ENCODE measurements around the gene CEP89.
A peak's percentile ranks its signal among the peaks of the same experiment; 100 is the strongest.
"Not testable (repeated sequence)": the region's sequence is repeated elsewhere in the genome, so short reads cannot be mapped to it uniquely, and the experiment has no call there.

Gene CEP89

DNA sequence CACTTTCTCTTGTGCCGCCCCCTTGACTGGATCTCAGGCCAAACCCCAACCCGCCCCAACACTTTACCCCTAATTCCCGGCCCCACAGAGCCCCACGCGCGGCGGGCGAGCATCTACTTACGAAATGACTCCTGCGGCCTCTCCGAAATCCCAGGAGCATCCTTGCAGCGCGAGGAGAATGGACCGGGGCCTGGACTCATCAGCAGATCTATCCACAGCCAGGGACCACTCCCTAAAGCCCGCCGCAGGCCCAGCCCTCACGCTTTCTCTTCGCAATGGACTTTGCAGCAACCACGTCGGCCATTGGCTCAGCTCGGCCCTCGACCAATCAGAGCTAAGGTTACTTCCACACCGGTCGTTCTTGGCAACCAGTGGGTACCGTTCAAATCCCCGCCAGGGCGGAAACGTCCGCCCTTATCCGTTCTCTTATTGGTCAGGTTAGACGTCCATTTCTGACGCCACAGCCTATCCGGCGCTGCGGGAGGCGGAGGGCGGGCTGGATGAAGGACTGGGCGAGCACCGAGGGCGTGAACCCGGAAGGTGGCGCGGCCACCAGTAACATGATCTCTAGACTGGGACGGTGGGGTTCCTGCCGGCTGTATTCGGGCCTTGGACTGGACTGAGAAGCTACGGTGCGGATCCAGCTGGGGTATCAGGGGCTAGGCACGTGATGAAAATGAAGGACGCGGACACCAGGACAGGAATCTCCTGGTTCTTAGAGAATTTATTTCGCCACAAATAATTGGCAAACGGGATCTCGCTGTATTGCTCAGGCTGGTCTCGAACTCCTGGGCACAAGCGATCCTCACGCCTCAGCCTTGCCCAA, at the start of gene CEP89, which contains the start of gene FAAP24:
CEP89 (minus strand) TSS at position 244 of the 826 bp plus-strand sequence; CDS start at position 160, 84 bp downstream.
FAAP24 (plus strand) TSS at position 528 of the 826 bp plus-strand sequence. CDS start 955 bp downstream, outside the sequence.
- DNase-seq (ENCODE audit: low read depth in 2 of 2), result peak; percentile 96

DNA sequence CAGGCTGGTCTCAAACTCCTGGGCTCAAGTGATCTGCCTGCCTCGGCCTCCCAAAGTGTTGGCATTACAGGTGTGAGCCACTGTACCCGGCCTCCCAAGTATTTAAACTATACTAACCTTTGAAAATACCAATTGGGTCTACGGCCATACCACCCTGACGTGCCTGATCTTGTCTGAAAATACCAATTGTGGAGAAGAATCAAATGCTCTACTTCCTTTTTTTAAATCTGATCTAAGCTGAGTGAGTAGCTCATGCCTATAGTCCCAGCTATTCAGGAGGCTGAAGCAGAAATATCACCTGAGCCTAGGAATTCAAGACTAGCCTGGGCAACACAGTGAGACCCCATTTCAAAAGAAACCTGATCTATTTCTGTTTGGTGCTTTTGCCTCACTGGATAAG, 39.1 kb upstream of the CEP89 start:
- DNase-seq (ENCODE audit: low read depth in 2 of 2), result not testable (repeated sequence)

DNA sequence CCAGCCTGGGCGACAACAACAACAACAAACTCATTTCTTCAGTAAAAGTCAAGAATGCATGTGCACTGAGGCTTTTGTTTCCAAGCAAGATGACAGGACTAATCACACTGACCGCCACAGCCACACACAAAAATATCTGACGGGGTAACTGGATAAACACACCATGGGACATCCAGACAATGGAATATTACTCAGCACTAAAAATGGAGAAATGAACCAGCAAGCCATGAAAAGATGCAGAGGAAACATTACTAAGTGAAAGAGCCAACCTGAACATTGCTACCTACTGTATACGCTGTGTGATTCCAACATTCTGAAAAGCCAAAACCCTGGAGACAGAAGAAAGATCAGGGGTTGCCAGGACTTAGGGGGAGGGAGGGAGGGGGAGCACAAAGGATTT, 37.0 kb upstream of the CEP89 start:
- no peak for DNase-seq (ENCODE audit: low read depth in 2 of 2)

DNA sequence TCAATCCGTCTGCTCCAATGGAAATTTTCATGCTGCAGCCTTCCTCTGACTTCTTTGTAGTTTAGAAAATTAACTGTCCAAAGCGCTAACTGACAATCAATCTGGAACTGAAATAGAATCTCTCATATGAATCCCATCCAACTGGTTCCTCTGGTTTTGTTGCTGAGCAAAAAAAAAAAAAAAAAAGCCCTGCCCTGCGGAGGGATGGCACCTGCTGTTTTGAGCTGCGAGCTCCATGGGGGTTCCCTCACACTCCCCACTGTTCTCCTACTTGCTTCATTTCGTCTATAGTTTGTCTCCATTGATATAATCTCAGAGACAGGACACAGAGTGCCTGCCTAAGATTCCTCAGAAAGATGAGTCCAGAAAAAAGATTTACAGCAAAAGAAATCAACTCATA, 33.7 kb upstream of the CEP89 start:
- DNase-seq (ENCODE audit: low read depth in 2 of 2), result no peak

DNA sequence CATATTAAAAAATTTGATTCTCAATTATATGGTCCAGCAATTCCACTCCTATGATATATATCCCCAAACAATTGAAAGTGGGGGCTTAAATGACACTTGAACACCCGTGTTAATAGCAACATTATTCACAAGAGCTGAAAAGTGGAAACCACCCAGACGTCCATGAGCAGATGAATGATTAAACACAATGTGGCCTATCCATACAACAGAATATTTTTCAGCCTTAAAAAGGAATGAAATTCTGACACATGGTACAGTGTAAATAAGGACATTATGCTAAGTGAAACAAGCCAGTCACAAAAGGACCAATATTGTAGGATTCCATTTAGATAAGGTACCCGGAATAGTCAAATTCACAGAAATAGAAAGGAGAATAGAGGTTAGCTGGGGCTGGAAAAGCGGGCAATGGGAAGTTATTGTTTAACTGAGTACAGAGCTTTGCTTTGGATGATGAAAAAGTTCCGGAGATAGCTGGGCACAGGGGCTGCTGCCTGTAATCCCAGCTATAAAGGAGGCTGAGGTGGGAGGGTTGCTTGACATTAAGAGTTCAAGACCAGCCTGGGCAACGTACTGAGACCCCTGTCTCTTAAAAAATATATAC, 31.8 kb upstream of the CEP89 start:
- DNase-seq (ENCODE audit: low read depth in 2 of 2), result not testable (repeated sequence)

DNA sequence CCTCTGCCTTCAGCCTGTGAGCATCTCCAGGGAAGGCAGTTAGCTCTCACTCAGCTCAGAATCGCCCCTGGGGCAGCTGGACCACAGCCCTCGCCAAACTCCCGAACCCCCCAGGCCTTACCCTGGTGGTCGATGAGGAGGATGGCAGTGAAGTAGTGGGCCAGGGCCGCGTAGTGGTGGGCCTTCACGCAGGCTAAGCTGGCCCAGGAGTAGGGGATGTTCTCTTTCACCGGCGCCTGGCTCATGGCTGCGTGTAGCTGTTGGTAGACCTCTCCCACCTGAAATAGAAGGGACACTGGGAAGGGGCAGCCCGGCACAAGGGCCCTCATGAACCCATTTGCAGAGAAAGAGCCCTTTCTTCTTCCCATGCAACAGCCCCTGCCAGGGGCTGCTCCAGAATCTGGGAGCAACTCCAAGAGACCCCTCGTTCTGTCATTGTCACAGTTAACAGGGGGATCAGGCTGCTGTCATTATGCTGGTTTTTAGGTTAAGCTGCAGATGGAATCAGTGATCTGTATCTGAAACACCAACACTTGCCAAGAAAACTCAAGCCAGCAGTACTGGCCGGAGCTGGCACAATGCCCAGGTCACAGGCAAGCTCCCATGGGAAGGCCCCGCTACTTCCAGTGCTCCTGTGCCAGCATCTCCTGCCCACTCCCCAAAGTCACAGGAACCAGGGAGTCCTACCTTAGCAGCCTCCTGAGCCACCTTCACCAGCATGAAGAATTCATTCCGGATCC, 30.5 kb upstream of the CEP89 start:
- DNase-seq (ENCODE audit: low read depth in 2 of 2), result not testable (repeated sequence)

DNA sequence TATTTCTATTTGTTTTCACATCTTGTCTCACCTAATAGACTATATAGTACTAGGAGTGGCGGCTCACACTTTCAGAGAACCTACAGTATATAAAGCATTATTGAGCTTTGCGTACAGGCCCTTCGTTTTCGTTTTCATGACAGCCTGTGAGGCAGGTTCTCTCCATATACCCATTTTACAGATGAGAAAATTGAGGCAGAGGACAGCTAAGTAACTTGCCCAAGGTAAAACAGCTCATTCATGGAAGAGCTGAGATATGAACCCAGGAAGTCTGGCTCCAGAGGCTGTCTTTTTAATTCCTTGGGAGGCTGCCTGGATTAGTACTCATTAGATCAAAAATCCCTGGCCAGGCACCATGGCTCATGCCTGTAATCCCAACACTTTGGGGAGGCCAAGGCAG, 29.2 kb upstream of the CEP89 start:
- DNase-seq (ENCODE audit: low read depth in 2 of 2), result no peak

DNA sequence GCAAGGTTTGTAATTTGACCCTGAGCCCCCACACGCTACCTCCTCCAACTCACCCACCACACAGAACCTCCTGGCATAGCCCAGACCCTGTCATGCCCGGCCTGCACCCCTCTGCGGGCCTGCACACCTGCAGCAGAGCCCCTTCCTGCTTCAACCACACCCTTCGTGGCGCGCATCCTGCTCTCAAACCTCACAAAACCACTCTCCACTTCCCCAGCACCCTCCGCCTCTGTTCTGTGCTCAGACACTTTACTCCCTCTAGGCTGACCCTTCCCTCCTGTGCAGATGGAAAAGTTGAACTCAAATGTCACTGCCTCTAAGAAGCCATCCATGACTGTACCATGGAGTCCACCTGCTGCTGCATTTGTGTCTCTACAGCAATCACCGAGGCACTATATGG, 28.8 kb upstream of the CEP89 start:
- DNase-seq (ENCODE audit: low read depth in 2 of 2), result no peak

DNA sequence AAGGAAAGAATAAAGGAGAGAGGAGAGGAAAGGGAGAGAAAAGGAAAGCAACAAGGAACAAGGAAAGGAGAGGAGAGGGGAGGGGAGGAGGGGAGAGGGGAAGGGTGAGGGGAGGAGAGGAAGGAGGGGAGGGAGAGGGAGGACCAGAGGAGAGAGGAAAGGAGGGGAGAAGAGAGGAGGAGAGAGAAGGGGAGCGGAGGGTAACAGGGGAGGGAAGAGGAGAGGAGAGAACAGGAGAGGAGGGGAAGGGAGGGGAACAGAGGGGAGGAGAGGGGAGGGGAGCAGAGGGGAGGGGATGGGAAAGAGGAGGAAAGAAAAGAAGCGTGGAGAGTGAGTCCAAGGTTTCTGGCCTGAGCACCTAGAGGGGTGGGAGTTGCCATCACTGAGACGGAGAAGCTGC, 27.0 kb upstream of the CEP89 start:
- no peak for DNase-seq (ENCODE audit: low read depth in 2 of 2)

DNA sequence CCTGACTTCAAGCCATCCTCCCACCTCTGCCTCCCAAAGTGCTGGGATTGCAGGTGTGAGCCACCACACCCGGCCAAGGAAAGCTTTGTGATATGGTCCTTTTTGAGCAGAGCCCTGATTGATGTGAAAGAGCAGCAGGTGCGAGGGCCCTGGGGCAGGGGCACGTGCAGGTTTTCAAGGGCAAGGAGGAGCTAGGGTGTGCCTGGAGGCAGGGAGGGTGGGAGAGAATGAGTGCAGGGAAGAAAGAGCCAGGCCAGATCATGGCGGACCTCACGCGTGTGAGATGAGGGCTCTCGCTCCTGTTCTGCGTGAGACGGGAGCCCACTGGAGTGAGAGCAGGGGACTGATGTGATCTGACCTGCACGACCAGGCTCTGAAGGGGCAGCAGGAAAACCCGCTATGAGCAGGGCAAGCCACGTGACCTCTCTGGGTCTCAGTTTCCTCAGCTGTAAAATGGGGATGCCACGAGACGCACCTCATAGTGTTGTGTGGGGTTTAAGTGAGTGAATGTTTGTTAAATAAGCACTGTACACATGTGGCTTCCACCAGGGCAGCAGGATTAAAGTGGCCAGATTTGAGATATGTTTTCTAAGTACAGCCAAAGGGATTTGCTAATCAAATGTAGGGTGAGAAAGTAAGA, 26.1 kb upstream of the CEP89 start:
- DNase-seq (ENCODE audit: low read depth in 2 of 2), result no peak

DNA sequence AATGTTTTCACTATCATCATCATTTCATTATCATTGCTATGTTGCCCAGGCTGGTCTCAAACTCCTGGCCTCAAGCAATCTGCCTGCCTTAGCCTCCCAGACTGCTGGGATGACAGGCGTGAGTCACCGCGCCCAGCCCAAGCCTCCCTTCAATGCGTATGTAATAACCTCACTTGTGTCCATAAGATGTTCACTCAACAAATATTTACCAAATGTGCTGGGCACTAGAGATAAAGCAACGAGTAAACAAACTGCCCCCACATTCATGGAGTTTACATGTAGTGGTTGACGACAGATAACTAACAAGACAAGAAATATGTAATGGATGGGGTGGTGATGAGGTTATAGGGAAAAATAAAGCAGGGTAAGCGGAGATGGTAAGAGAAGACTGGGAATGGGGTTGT, 25.3 kb upstream of the CEP89 start:
- DNase-seq (ENCODE audit: low read depth in 2 of 2), result not testable (repeated sequence)

DNA sequence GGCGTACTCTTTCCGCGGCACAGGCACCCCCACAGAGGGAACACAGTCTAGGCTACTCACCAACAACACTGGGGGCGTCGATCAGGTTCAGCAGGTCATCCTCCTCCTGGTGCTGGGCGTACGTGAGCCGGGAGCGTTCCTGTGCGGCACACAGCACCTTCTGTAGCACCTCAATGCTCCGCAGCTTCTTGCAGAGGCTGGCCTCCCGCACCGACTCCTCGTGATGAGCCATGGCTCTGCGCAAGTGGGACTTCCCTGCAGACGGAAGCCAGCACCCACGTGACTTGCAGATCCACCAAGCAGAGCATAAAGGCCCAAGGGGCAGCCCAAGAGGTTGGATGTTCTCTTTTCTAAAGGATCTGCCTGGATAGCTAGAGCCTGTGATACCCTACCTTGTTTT, 24.2 kb upstream of the CEP89 start:
- not testable (repeated sequence) for DNase-seq (ENCODE audit: low read depth in 2 of 2)

DNA sequence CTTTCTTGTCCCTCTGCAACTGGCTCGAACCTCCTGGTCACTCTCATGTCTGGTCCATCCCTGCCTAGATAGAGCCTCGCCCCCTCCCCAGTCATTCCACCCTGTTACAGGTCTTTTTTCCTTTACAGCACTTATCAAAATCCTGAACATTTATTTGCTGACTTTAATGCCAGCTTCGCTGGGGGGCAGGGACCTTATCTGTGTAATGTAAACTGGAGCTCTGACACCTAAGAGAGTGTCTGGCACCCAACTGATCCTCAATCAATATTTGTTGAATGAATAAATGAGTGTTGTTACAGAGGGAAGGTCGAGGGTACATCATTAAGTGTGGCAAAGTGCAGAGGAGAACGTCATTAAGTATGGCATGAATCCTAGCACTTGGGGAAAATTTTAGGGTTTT, 17.0 kb upstream of the CEP89 start:
- DNase-seq (ENCODE audit: low read depth in 2 of 2), result no peak

DNA sequence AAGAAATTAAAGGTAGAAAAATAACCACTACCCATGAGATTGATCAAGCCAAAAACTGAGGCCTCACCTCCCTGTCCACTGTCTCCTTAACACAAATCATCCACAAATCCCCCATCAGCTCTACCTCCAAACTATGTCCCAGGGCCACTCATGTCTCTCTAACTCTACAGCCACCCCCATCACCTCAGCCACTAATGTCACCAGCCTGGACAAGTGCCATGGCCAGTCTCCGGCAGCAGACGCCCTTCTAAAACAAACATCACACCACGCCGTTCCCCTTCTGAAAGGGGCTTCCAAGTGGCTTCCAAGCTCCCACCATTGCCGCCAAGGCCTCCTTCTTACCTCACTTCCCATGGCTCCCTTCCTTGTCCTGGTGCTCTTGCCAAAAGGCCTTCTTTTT, 16.5 kb upstream of the CEP89 start:
- DNase-seq (ENCODE audit: low read depth in 2 of 2), result not testable (repeated sequence)

DNA sequence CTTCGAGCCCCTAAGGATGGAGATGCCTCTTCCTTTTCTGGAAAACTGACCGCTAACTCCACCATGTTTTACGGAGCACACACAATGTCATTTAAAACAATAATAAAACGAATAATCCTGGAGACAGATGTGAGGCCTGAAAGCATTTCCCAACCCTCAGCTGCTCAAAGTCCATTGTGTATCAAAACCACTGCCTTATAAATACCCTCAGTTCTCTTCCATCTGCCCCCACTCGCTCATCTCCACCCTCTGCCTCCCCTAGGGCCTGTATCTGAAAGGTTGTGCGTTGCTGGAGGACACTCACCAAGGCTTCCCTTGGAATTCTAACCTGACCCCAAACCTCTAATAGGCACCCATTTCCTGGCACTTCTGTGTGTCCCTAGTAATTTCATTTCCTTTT, 10.7 kb upstream of the CEP89 start:
- DNase-seq (ENCODE audit: low read depth in 2 of 2), result not testable (repeated sequence)

DNA sequence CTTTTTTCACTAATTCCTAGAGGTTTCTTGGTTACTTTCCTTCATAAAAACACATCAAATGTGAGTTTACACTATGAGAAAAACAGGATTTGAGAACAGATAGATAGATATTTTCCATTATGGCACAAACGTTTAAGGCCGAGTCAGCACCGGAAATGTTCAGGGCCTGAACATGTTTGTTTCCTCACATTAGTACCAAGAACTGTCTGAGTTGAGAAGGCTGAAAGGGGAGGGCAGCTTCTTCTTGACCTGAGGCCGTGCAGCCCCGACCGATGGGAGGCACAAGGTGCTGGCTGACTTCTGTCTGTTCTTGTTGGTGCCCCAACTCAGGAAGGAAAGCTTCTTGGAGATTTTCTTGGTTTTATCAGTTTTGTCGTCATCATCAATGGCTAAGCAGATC, 8.0 kb upstream of the CEP89 start:
- not testable (repeated sequence) for DNase-seq (ENCODE audit: low read depth in 2 of 2)

DNA sequence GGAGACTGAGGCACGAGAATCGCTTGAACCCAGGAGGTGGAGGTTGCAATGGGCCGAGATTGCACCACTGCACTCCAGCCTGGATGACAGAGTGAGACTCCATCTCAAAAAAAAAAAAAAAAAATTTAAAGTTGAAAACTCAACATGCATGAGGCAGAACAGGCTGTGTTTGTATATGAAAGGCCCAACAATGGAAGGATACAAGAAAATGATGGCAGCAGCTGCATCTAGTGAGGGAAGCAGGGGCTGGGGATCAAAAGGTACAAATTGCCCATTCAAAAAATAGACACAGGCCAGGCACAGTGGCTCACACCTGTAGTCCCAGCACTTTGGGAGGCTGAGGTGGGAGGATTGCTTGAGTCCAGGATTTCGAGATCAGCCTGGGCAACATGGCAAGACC, 6.1 kb upstream of the CEP89 start:
- not testable (repeated sequence) for DNase-seq (ENCODE audit: low read depth in 2 of 2)

DNA sequence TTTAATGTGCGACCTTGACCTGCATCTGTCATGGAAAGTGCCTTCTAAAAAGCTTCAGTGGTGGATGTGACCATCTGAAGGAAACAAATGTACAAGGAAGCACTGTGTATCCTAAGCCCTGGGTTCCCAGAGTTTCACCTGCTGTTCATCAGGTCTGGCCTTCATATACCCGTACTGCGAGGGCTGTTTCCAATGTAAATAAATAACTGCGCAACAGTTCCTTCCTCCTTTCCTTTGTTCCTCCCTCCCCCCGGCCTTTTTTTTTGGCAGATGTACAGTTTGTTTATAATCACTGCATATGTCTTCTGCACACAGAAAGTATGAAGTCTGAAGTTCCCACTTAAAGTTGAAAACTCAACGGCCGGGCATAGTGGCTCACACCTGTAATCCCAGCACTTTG, 5.5 kb upstream of the CEP89 start:
- no peak for DNase-seq (ENCODE audit: low read depth in 2 of 2)

DNA sequence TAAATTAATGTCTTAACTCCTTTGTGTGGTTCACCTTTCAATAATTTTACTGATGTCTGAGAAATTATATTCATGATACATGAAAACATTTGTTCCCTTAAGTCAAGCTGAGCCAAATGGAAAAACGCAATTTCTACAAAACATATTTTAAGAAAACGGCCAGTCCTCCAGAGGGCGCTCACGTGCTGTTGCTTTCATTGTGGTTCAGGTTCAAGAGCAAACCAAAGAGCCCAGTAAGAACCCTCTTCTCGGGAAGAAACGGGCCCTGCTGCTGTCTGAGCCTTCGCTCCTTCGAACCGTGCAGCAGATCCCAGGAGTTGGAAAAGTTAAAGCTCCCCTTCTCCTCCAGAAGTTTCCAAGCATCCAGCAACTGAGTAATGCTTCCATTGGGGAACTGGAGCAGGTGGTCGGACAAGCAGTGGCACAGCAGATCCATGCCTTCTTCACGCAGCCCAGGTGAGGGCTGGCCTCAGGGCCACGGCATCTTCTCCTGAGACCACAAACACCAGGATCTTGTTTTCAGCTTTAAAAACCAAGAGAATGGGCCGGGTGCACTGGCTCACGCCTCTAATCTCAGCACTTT, 4.6 kb upstream of the CEP89 start:
- peak; percentile 34 to 48 for DNase-seq (ENCODE audit: low read depth in 2 of 2)

DNA sequence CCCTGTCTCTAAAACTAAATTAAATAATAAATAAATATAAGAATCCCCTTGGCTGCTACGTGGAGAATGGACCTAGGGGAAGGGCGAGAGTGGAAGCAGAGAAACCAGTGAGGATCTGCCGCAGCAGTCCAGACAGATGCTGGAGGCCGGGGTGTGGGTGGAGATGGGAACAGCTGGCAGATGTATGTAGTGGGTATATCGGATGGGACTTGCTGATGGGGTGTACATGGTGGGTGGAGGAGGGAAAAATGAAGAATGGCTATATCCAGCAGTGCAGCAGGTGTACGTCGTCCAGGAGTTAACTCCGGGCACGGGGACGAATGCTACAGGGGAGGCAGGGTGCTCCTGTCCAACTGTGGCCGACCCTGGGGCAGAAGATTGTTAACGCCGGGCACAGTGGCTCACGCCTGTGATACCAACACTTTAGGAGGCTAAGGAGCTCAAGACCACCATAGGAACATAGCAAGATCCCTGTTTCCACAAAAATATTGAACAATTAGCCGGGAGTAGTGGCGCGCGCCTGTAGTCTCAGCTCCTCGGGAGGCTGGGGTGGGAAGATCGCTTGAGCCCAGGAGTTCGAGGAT, 654 bp downstream of the CEP89 start:
- DNase-seq (ENCODE audit: low read depth in 2 of 2), result no peak

DNA sequence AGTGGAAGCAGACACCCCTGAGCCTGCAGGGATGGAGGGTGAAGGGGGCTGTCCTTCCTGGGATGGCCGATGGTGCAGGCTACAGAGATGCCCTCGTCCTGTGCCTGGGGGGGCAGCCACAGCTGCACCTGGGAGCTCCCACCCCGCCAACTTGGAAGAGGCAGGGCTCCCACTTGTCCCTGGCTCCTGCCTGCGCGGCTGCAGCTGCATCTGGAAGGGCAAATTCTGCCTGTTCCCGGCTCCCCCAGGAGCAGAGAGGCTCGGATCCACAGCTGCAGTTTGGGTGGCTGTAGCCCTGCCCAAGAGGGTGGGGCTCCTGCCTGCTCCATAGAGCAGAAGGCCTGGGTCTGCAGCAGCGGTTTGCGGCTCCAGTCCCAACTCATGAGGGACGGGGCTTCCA, 2.2 kb downstream of the CEP89 start:
- DNase-seq (ENCODE audit: low read depth in 2 of 2), result no peak
